SU-DHL-6 (cell line): Measurements from ENCODE around the gene PLEKHA5.

Source experiments
- CTCF ChIP-seq: fragments of 200-600 bp; sonication (generic); IDR thresholded peaks from one replicate; pipeline ENCODE4 v1.5.1; 2017; ENCODE audit warnings: antibody characterized with exemption, mild to moderate bottlenecking, low read length, moderate library complexity; ENCODE audit not compliant: insufficient read depth, poor library complexity, severe bottlenecking
- EZH2phosphoT487 ChIP-seq: fragments of 200-600 bp; sonication (generic), shearing (Covaris generic); conservative IDR thresholded peaks from 2 replicates; pipeline ENCODE4 v1.6.1; 2018; ENCODE audit warnings: mild to moderate bottlenecking, antibody characterized with exemption, low read length, moderate library complexity, mixed read lengths

DNA sequence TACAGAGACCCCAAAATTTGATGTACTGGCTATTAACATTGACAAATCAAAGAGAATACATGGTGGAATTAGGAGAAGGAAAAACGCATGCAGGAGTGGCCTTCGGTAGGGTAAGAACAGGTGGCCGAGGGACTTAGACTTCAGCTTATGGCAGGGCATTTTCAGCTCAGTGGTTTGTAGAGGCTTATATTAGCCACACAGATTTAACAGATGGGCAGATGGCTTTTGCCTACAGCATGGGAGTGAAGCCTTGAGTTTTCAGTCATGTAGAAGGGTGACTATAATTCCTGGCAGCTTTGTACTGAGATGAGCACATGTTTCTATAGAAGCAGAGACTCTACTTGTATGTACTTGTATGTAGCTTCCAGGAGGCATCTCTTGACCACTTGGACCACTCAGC is 40.9 kb upstream of the PLEKHA5 start:
- TF ChIP-seq EZH2phosphoT487: no peak
- no peak for TF ChIP-seq CTCF
